ENCODE results near the gene GATM. TPM values are rescaled to one million over a fixed set of nuclear protein-coding genes. Genes with fewer than 3 reads are reported as not detected.

The GATM gene
- total and polyA plus RNA-seq, 10 of the 15 experiments (the other 5 are each of a cell fraction or from before 2014, with no cell fraction given) = 11.7 to 83.1 (median 38.2) TPM

- TF ChIP-seq SPI1 (IDR thresholded peaks at IDR 0.05; ENCODE audit: borderline replicate concordance, insufficient read depth, low read depth, low read length) = peak; percentile 86
- no peak for TF ChIP-seq RELA (IDR thresholded peaks at IDR 0.05; ENCODE audit: borderline replicate concordance, partially characterized antibody)
- TF ChIP-seq IKZF1 (conservative IDR thresholded peaks at IDR 0.05) = peak; percentile 89
- TF ChIP-seq EP300 (IDR thresholded peaks at IDR 0.05; ENCODE audit: borderline replicate concordance in 1 of 2, control insufficient read depth in 1 of 2, low read depth in 2 of 2, low read length in 2 of 2) = peak; percentile 76 to 85
- no peak for TF ChIP-seq NKRF (conservative IDR thresholded peaks at IDR 0.05)
- peak; percentile 49; the same call in 1 of the 2 replicates for TF ChIP-seq ZBED1 (IDR thresholded peaks at IDR 0.05; ENCODE audit: borderline replicate concordance)
- peak; percentile 91 for TF ChIP-seq NBN (IDR thresholded peaks at IDR 0.05)
- 0 out of 2 replicates have a peak, but pooled peaks have one; percentile 57 for TF ChIP-seq GATAD2B (conservative IDR thresholded peaks at IDR 0.05; ENCODE audit: low read depth)
- peak; percentile 95 for TF ChIP-seq ATF7 (IDR thresholded peaks at IDR 0.05; ENCODE audit: low read depth)
- peak; percentile 97 for TF ChIP-seq RELB (IDR thresholded peaks at IDR 0.05; ENCODE audit: low read depth)
- TF ChIP-seq POU2F2 (IDR thresholded peaks at IDR 0.05; ENCODE audit: borderline replicate concordance, low read depth, low read length) = peak; percentile 75; the same call in 2 of the 3 replicates
- peak; percentile 70; the same call in 1 of the 2 replicates for TF ChIP-seq NFIC (IDR thresholded peaks at IDR 0.05; ENCODE audit: low read depth, low read length)
Observed at GRCh38 chr15:45391746-45392583, 13.6 kb upstream of the GATM start (continued).

Data from GM12878 (cell line).